Panc1 (cell line): ENCODE measurements around the gene CCDC47. TPM values are rescaled to one million over a fixed set of nuclear protein-coding genes. Genes with fewer than 3 reads are reported as not detected.

ENCODE experiments used
- ATAC-seq: fragments of 200-7000 bp; cut with Tn5 transposase; 2 replicates; pipeline ENCODE4 v1.9.1; 2020; ENCODE audit warnings: mild to moderate bottlenecking, moderate library complexity
- BruUV-seq: library from RNA; stranded (reverse); fragments of 400-500 nt; replicated peaks from 2 replicates; lab custom pipeline; 2021; lab: Mats Ljungman, UMichigan
- CTCF ChIA-PET: fragments of 300-600 bp; sonication (Branson Sonifier 250); formaldehyde crosslinking; loops from one replicate; lab custom pipeline; 2022; ENCODE audit warnings: antibody characterized with exemption; lab: Charles Lee
- POLR2A ChIA-PET: fragments of 300-600 bp; sonication (Branson Sonifier 250); formaldehyde crosslinking; loops from one replicate; lab custom pipeline; 2022; ENCODE audit warnings: antibody characterized with exemption; lab: Charles Lee
- DNase-seq: peaks from one replicate; pipeline ENCODE4 v3.0.0-alpha.2; 2010; ENCODE audit warnings: low read depth, low spot score
- H3K27ac ChIP-seq: 2 replicates; pipeline ENCODE4 v1.5.1; 2011; ENCODE audit warnings: mild to moderate bottlenecking, low read length, inconsistent platforms
- H3K27me3 ChIP-seq: fragments of 200-500 bp; sonication (Bioruptor generic); 2 replicates; pipeline ENCODE4 v1.6.0; 2014; ENCODE audit warnings: low read length, inconsistent platforms; ENCODE audit not compliant: control insufficient read depth, insufficient read depth
- H3K36me3 ChIP-seq: fragments of 200-500 bp; sonication (Bioruptor generic); 2 replicates; pipeline ENCODE4 v1.5.1; 2014; ENCODE audit warnings: inconsistent platforms, mild to moderate bottlenecking, low read length, moderate library complexity; ENCODE audit not compliant: control insufficient read depth, insufficient read depth
- H3K4me1 ChIP-seq: 2 replicates; pipeline ENCODE4 v1.5.1; 2011; ENCODE audit warnings: inconsistent platforms, mild to moderate bottlenecking, low read length, moderate library complexity; ENCODE audit not compliant: control insufficient read depth, insufficient read depth
- H3K4me3 ChIP-seq, 2 experiments: 2 replicates each; pipeline ENCODE4 v1.5.1; 2011 to 2012; ENCODE audit warnings: low read depth in 2 of 2, low read length in 2 of 2, mild to moderate bottlenecking in 2 of 2, inconsistent platforms in 1 of 2, moderate library complexity in 1 of 2
- H3K9me3 ChIP-seq: fragments of 200-500 bp; sonication (Bioruptor generic); 2 replicates; pipeline ENCODE4 v1.5.1; 2014; ENCODE audit warnings: low read depth, mild to moderate bottlenecking, inconsistent platforms, low read length, moderate library complexity; ENCODE audit not compliant: control insufficient read depth, insufficient read depth
- POLR2AphosphoS5 ChIP-seq: IDR thresholded peaks from 2 replicates; pipeline ENCODE4 v1.6.1; 2012; ENCODE audit warnings: mild to moderate bottlenecking, low read depth, low read length, moderate library complexity
- SIN3A ChIP-seq: IDR thresholded peaks from 2 replicates; pipeline ENCODE4 v1.6.1; 2012; ENCODE audit warnings: low read depth, mild to moderate bottlenecking, low read length, moderate library complexity, borderline replicate concordance; ENCODE audit not compliant: insufficient read depth
- TCF7L2 ChIP-seq: IDR thresholded peaks from 2 replicates; pipeline ENCODE4 v1.6.1; 2011; ENCODE audit warnings: mild to moderate bottlenecking, low read depth, low read length, inconsistent platforms
- in situ Hi-C: cut with HindIII; loops from 2 replicates; pipeline ENCODE4 v1.10.0; 2016; ENCODE audit warnings: low sequenced_read_pairs, low pct_unique_long_range_greater_than_20kb
- intact Hi-C: fragments of 100-400 bp; cut with micrococcal nuclease; formaldehyde crosslinking; loops from one replicate; pipeline ENCODE4 v1.10.0; 2022; ENCODE audit not compliant: unreplicated experiment
- total RNA-seq: library from RNA; stranded (reverse); gene quantifications from one replicate; pipeline ENCODE4 v1.2.1, GENCODE V29; 2021; ENCODE audit not compliant: unreplicated experiment
- TF ChIP-seq, protein P1 (sequence below), 2 experiments: IDR thresholded peaks; 2 replicates each; pipeline ENCODE4 v1.6.1; 2011 to 2012; ENCODE audit warnings: low read depth in 2 of 2, control low read depth in 1 of 2, low read length in 1 of 2, mild to moderate bottlenecking in 1 of 2, moderate library complexity in 1 of 2; ENCODE audit not compliant: insufficient read depth in 1 of 2
- TF ChIP-seq, protein P2 (sequence below): fragments of 450-650 bp; IDR thresholded peaks from 2 replicates; pipeline ENCODE4 v1.5.1; 2017; ENCODE audit warnings: mild to moderate bottlenecking

CCDC47 gene
- total RNA-seq, 1 experiment from 2014 or later, result 64.8 TPM

DNA sequence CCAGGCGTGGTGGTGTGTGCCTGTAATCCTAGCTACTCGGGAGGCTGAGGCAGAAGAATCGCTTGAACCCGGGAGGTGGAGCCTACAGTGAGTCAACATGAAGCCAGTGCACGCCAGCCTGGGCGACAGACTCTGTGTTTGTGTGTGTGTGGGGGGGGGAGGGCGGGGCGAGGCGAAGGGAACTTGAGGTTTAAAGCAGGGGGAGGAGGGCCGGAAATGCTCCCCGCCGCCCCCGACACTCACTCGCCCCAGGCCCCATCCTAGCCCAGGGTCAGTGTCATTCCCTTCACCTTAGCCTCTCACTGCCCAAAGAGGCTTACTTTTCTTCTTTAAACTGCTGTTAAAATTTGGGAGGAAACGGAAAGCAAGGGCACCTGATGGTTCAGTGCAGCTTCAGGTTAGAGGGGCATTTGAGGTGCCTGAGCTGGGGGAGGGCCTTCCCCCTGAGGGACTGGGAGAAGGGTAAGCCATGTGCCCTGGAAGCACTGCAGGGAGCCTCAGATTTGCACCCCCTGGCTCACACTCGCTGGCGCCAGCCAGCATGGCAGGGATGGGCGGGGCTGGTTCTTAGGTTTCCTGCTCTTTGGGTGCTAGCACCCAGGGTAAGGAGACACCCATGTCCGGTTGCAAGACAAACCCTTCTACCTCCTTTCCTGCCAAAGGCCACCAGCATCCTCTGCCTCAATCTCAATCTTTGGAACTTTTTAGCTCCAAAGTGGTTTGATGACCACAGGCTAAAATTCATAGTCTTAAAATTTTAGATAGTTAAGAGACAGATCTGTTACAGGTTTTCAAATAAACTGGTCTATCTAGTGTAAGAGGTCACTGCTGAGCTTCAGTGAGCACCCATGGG is 71.3 kb downstream of the CCDC47 start:
- no peak for DNase-seq
- no TSS peak for BruUV-seq
- in situ Hi-C loops, result no loop called here

DNA sequence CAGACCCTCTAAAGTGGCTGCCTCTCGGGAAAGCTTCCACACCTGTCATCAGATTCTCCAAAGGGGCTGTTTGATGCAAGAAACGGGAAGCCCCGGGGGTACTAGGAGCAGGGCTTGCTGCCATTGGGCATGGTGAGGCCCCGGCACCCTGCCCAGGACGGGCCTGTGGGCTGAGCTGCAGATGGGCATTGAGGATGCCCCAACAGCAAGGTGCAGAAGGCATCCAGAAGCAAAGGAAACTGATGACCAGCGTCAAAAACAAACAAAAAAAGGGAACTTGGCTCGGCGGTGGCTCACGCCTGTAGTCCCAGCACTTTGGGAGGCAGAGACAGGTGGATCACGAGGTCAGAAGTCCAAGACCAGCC is 72.0 kb downstream of the CCDC47 start:
- intact Hi-C loops (no loop called here), in situ Hi-C loops (no loop called here)
- Histone ChIP-seq H3K27me3 (no peaks in the 10 kb centered on the region), H3K9me3 (no peaks in the 10 kb centered on the region), H3K4me3 (no peak overlapping the region), H3K27ac (no peak overlapping the region), H3K36me3 (no peaks in the 10 kb centered on the region), H3K4me1 (no peaks in the 10 kb centered on the region; the same call in 1 of the 2 replicates)
- BruUV-seq, result no TSS peak
- no peak for TF ChIP-seq TCF7L2
- TF ChIP-seq, protein P1, sequence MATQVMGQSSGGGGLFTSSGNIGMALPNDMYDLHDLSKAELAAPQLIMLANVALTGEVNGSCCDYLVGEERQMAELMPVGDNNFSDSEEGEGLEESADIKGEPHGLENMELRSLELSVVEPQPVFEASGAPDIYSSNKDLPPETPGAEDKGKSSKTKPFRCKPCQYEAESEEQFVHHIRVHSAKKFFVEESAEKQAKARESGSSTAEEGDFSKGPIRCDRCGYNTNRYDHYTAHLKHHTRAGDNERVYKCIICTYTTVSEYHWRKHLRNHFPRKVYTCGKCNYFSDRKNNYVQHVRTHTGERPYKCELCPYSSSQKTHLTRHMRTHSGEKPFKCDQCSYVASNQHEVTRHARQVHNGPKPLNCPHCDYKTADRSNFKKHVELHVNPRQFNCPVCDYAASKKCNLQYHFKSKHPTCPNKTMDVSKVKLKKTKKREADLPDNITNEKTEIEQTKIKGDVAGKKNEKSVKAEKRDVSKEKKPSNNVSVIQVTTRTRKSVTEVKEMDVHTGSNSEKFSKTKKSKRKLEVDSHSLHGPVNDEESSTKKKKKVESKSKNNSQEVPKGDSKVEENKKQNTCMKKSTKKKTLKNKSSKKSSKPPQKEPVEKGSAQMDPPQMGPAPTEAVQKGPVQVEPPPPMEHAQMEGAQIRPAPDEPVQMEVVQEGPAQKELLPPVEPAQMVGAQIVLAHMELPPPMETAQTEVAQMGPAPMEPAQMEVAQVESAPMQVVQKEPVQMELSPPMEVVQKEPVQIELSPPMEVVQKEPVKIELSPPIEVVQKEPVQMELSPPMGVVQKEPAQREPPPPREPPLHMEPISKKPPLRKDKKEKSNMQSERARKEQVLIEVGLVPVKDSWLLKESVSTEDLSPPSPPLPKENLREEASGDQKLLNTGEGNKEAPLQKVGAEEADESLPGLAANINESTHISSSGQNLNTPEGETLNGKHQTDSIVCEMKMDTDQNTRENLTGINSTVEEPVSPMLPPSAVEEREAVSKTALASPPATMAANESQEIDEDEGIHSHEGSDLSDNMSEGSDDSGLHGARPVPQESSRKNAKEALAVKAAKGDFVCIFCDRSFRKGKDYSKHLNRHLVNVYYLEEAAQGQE (IDR thresholded peaks at IDR 0.05; ENCODE audit: insufficient read depth in 1 of 2, low read depth in 2 of 2, low read length in 1 of 2), result no peak
- TF ChIP-seq, protein P2, sequence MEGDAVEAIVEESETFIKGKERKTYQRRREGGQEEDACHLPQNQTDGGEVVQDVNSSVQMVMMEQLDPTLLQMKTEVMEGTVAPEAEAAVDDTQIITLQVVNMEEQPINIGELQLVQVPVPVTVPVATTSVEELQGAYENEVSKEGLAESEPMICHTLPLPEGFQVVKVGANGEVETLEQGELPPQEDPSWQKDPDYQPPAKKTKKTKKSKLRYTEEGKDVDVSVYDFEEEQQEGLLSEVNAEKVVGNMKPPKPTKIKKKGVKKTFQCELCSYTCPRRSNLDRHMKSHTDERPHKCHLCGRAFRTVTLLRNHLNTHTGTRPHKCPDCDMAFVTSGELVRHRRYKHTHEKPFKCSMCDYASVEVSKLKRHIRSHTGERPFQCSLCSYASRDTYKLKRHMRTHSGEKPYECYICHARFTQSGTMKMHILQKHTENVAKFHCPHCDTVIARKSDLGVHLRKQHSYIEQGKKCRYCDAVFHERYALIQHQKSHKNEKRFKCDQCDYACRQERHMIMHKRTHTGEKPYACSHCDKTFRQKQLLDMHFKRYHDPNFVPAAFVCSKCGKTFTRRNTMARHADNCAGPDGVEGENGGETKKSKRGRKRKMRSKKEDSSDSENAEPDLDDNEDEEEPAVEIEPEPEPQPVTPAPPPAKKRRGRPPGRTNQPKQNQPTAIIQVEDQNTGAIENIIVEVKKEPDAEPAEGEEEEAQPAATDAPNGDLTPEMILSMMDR, result no peak
- TF ChIP-seq SIN3A, result no peak
- no peak for TF ChIP-seq POLR2AphosphoS5
- ChIA-PET CTCF (interaction anchor here (0.6 kb wide), 1 partner anchor 134 kb away, joined by 3 read pairs; no protein-coding TSS in a partner anchor), POLR2A (no interaction called here)
- no peak for DNase-seq
- ATAC-seq, result no peak

More for the DNA sequence above, 71.3 kb downstream of the CCDC47 start:
- Histone ChIP-seq H3K36me3 (no peaks in the 10 kb centered on the region), H3K9me3 (no peaks in the 10 kb centered on the region), H3K4me3 (no peak overlapping the region), H3K27ac (no peak overlapping the region), H3K4me1 (no peaks in the 10 kb centered on the region; the same call in 1 of the 2 replicates), H3K27me3 (no peaks in the 10 kb centered on the region)
- ATAC-seq, result no peak
- CTCF ChIA-PET, result no interaction called here
- POLR2A ChIA-PET, result no interaction called here
- TF ChIP-seq, protein P2, result no peak
- TF ChIP-seq, protein P1 (IDR thresholded peaks at IDR 0.05; ENCODE audit: insufficient read depth in 1 of 2, low read depth in 2 of 2, low read length in 1 of 2), result no peak
- TF ChIP-seq SIN3A (no peak), TCF7L2 (no peak), POLR2AphosphoS5 (no peak)
- intact Hi-C loops, result no loop called here
